Smooth muscle cell (in vitro differentiated cells): ENCODE measurements around the gene SNRPB2. TPM values are rescaled to one million over a fixed set of nuclear protein-coding genes. Genes with fewer than 3 reads are reported as not detected.

Experiments used
- DNase-seq: peaks from one replicate; lab custom pipeline; 2025; ENCODE audit not compliant: unreplicated experiment; lab: John Stamatoyannopoulos, UW
- H2AFZ ChIP-seq: fragments of 200-600 bp; sonication (generic); 2 replicates; pipeline ENCODE4 v1.6.0; 2016; ENCODE audit warnings: antibody characterized with exemption, low read depth, mild to moderate bottlenecking
- H3F3A ChIP-seq: fragments of 200-600 bp; sonication (generic); 2 replicates; pipeline ENCODE4 v1.6.0; 2017; ENCODE audit warnings: antibody characterized with exemption, low read depth
- H3K27ac ChIP-seq: fragments of 200-600 bp; sonication (generic); 2 replicates; pipeline ENCODE4 v1.5.1; 2016; ENCODE audit warnings: low read depth, mild to moderate bottlenecking
- H3K27me3 ChIP-seq: fragments of 200-600 bp; sonication (generic); 2 replicates; pipeline ENCODE4 v1.6.1; 2016; ENCODE audit warnings: low read depth, mild to moderate bottlenecking
- H3K36me3 ChIP-seq: fragments of 200-600 bp; sonication (generic); 2 replicates; pipeline ENCODE4 v1.5.1; 2016; ENCODE audit warnings: low read depth
- H3K4me1 ChIP-seq: fragments of 200-600 bp; sonication (generic); 2 replicates; pipeline ENCODE4 v1.5.1; 2016; ENCODE audit warnings: low read depth
- H3K4me2 ChIP-seq: fragments of 200-600 bp; sonication (generic); 2 replicates; pipeline ENCODE4 v1.6.0; 2016; ENCODE audit warnings: mild to moderate bottlenecking
- H3K4me3 ChIP-seq: fragments of 200-600 bp; sonication (generic); 2 replicates; pipeline ENCODE4 v1.5.1; 2016; ENCODE audit warnings: mild to moderate bottlenecking
- H3K79me2 ChIP-seq: fragments of 200-600 bp; sonication (generic); 2 replicates; pipeline ENCODE4 v1.6.0; 2016; ENCODE audit warnings: low read depth, mild to moderate bottlenecking
- H3K9ac ChIP-seq: fragments of 200-600 bp; sonication (generic); 2 replicates; pipeline ENCODE4 v1.6.0; 2016; ENCODE audit warnings: low read depth
- H3K9me3 ChIP-seq: fragments of 200-600 bp; sonication (generic); replicated peaks from 2 replicates; pipeline ENCODE4 v1.5.1; 2016; ENCODE audit warnings: low read depth
- H4K20me1 ChIP-seq: fragments of 200-600 bp; sonication (generic); 2 replicates; pipeline ENCODE4 v1.6.0; 2016; ENCODE audit warnings: low read depth
- WGBS: methylation state at CpG from one replicate; pipeline ENCODE4 v1.1.7; 2016; ENCODE audit warnings: low lambda C conversion rate; 5-methylcytosine and 5-hydroxymethylcytosine counted together
- polyA plus RNA-seq: library from polyadenylated mRNA; unstranded; fragments of >200 nt; fragmentation: Nextera tagmentation; extraction: Ambion mirVana; gene quantifications from 2 replicates; pipeline ENCODE4 v1.2.1, GENCODE V29; 2016
- total RNA-seq: library from RNA; depleted of rRNA; stranded (reverse); fragments of >200 nt; gene quantifications from 2 replicates; pipeline ENCODE4 v1.2.3, GENCODE V29; 2014
- TF ChIP-seq, protein P1 (sequence below): fragments of 200-600 bp; sonication (generic); IDR thresholded peaks from 2 replicates; pipeline ENCODE4 v1.5.1; 2017; ENCODE audit warnings: borderline replicate concordance, mild to moderate bottlenecking, antibody characterized with exemption; ENCODE audit not compliant: insufficient read depth, poor library complexity, severe bottlenecking

SNRPB2 gene
- total and polyA plus RNA-seq, 2 experiments from 2014 or later, result 87.6 to 105 TPM

DNA sequence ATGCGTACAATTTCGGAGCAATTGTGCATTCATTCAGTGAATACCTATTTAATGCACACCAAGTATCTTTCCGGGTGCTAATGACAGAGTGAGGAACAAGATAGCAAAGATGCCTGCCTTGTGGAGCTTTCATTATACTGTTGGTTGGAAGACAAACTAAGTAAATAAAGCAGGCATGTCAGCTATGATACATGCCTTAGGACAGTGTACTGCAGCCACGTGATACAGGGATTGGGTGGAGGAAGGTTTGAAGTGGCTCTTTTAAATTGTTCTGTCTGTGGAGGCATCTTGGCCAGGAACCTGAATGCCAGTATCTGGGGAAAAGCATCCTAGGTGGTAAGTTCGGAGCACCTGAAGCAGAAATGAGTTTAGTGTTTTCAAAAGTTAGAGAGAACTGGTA, 15.4 kb downstream of the SNRPB2 start:
- Histone ChIP-seq H3K27ac (no peak overlapping the region), H3K36me3 (no peaks in the 10 kb centered on the region), H3K4me3 (no peak overlapping the region), H3K79me2 (no peaks in the 10 kb centered on the region), H3F3A (no peaks in the 10 kb centered on the region), H3K9me3 (no peaks in the 10 kb centered on the region), H4K20me1 (no peaks in the 10 kb centered on the region), H3K27me3 (no peaks in the 10 kb centered on the region), H2AFZ (no peak overlapping the region), H3K4me2 (no peak overlapping the region), H3K9ac (no peak overlapping the region), H3K4me1 (no peaks in the 10 kb centered on the region)
- TF ChIP-seq, protein P1, sequence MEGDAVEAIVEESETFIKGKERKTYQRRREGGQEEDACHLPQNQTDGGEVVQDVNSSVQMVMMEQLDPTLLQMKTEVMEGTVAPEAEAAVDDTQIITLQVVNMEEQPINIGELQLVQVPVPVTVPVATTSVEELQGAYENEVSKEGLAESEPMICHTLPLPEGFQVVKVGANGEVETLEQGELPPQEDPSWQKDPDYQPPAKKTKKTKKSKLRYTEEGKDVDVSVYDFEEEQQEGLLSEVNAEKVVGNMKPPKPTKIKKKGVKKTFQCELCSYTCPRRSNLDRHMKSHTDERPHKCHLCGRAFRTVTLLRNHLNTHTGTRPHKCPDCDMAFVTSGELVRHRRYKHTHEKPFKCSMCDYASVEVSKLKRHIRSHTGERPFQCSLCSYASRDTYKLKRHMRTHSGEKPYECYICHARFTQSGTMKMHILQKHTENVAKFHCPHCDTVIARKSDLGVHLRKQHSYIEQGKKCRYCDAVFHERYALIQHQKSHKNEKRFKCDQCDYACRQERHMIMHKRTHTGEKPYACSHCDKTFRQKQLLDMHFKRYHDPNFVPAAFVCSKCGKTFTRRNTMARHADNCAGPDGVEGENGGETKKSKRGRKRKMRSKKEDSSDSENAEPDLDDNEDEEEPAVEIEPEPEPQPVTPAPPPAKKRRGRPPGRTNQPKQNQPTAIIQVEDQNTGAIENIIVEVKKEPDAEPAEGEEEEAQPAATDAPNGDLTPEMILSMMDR, result no peak
- no peak for DNase-seq
- WGBS, result 89% methylated on average over 5 of the region's 5 CpGs

DNA sequence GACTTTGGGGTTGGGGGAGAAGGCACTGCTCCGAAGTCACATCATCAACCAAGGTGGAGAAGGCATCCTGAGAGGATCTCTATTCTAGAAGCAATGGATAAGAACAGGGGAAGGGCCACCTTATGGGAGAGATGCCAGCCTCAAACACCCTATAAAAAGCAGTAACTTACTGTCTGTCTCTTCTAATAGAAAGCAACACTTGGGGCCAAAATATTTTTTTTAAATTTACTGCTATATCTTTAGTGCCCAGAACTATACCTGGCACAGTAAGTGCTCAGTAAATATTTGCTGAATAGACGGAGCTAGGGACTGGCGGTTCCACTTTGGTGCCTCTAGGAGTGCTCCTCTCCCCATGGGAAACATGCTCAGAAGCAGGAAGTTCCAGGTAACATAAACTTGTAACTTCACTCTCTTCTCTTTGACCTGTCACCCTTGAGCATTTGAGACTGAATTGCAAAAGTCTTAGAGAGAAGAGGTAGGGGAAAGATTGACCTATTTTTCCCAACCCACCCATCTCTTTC, 17.5 kb downstream of the SNRPB2 start:
- 53% methylated on average over 3 of the region's 3 CpGs for WGBS
- Histone ChIP-seq H3K4me2 (no peak overlapping the region), H3K9ac (no peak overlapping the region)

DNA sequence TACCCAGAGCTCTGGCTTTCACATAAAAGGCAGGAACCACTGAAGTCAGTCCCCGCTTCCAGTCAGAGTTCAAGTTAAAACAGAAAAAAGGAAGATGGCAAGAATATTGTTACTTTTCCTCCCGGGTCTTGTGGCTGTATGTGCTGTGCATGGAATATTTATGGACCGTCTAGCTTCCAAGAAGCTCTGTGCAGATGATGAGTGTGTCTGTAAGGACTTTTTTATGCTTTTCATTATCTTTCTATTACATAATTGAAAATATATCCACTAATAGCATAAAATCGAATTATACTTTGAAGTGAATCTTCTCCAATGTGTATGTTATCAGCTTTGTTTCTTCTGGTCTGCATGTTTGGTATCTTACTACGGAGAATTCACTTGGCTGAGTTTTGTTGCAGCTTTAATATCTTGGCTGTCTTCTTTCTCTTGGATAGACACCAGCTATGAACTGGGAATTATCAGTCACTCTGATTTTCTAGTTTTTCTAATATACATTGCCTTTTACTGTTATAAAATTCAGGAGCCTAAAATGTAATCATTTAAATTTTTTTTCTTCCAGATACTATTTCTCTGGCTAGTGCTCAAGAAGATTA, 18.6 kb downstream of the SNRPB2 start, which contains the start of gene OTOR:
Gene OTOR, plus strand, starts transcription at position 51 of the 593 bp plus-strand sequence. Its CDS starts 44 bp downstream, at position 95.
- no peak within 1 kb of the TSS for H3K4me2 ChIP-seq
- no peaks in the 10 kb centered on the region for H3F3A ChIP-seq
- no peak within 1 kb of the TSS for H3K9ac ChIP-seq
- H2AFZ ChIP-seq, result no peak within 1 kb of the TSS
- no peak within 1 kb of the TSS for H3K27ac ChIP-seq
- H3K79me2 ChIP-seq, result no peaks in the 10 kb centered on the region
- no peaks in the 10 kb centered on the region for H3K27me3 ChIP-seq
- no peaks in the 10 kb centered on the region for H3K9me3 ChIP-seq
- WGBS, result 85% methylated on average over 5 of the region's 5 CpGs
- H3K4me1 ChIP-seq, result no peaks in the 10 kb centered on the region
- DNase-seq, result no peak
- TF ChIP-seq, protein P1, result no peak
- no peak within 1 kb of the TSS for H3K4me3 ChIP-seq
- H3K36me3 ChIP-seq, result no peaks in the 10 kb centered on the region
- H4K20me1 ChIP-seq, result no peaks in the 10 kb centered on the region

More for the DNA sequence above, 17.5 kb downstream of the SNRPB2 start:
- Histone ChIP-seq H3K27ac (no peak overlapping the region), H3K4me1 (no peaks in the 10 kb centered on the region), H4K20me1 (no peaks in the 10 kb centered on the region), H3K36me3 (no peaks in the 10 kb centered on the region), H3F3A (no peaks in the 10 kb centered on the region), H3K79me2 (no peaks in the 10 kb centered on the region), H3K4me3 (no peak overlapping the region), H3K9me3 (no peaks in the 10 kb centered on the region), H2AFZ (no peak overlapping the region), H3K27me3 (no peaks in the 10 kb centered on the region)
- TF ChIP-seq, protein P1, result no peak
- no peak for DNase-seq

DNA sequence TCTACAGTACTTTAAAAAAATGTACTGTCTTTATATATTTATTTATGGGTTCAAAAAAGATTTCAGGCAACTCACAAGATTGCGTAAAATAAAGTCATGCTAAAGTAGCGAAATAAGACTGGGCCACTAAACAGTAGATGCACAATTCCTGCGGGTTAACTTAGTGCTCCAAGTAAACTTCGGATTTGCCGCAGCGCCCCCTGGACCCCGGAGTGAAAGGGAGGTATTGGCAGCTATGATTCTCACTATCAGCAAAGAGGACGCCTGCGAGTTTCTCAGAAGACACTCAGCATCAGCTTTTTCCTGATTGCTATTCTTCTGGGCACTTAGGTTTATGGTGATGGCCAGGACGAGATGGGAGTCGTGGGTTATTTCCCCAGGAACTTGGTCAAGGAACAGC, 19.7 kb downstream of the SNRPB2 start:
- no peaks in the 10 kb centered on the region for H3K27me3 ChIP-seq
- no peak overlapping the region for H3K4me3 ChIP-seq
- no peak overlapping the region for H2AFZ ChIP-seq
- 56% methylated on average over 11 of the region's 11 CpGs for WGBS
- H3K27ac ChIP-seq, result no peak overlapping the region
- TF ChIP-seq, protein P1, result no peak
- H3K9ac ChIP-seq, result no peak overlapping the region
- DNase-seq, result no peak
- no peaks in the 10 kb centered on the region for H4K20me1 ChIP-seq
- no peaks in the 10 kb centered on the region for H3K36me3 ChIP-seq
- no peaks in the 10 kb centered on the region for H3K9me3 ChIP-seq
- H3K79me2 ChIP-seq, result no peaks in the 10 kb centered on the region
- H3K4me1 ChIP-seq, result no peaks in the 10 kb centered on the region
- no peaks in the 10 kb centered on the region for H3F3A ChIP-seq
- H3K4me2 ChIP-seq, result no peak overlapping the region
